ENCODE results near the gene KCNIP4. TPM values are rescaled to one million over a fixed set of nuclear protein-coding genes. Genes with fewer than 3 reads are reported as not detected.
A peak's percentile ranks its signal among the peaks of the same experiment; 100 is the strongest.

KCNIP4 gene
- total RNA-seq, 1 experiment from 2014 or later = 0.91 TPM

GRCh38 chr4:21710179-21710835 lies 238.3 kb downstream of the KCNIP4 start:
- BruUV-seq (replicated peaks) = no TSS peak
- Mint-ChIP-seq H3K36me3 (ENCODE audit: insufficient read depth, unreplicated experiment) (no peaks in the 10 kb centered on the region), H3K4me1 (ENCODE audit: insufficient read depth, unreplicated experiment) (no peaks in the 10 kb centered on the region), H3K9me3 (ENCODE audit: unreplicated experiment) (no peaks in the 10 kb centered on the region), H3K27me3 (ENCODE audit: insufficient read depth, unreplicated experiment) (no peaks in the 10 kb centered on the region), H3K27ac (ENCODE audit: low read depth, unreplicated experiment) (no peak overlapping the region), H3K4me3 (ENCODE audit: unreplicated experiment) (no peak overlapping the region)
- intact Hi-C loops (cut with micrococcal nuclease) = no loop called here
- no peak for TF ChIP-seq CTCF (IDR thresholded peaks at IDR 0.05; ENCODE audit: unreplicated experiment)
- no peak for DNase-seq (ENCODE audit: unreplicated experiment)
- CTCF ChIA-PET = no interaction called here
- POLR2A ChIA-PET = no interaction called here

- intact Hi-C loops (cut with micrococcal nuclease) = no loop called here
- BruUV-seq (replicated peaks) = no TSS peak
- CTCF ChIA-PET = no interaction called here
- Mint-ChIP-seq H3K27ac (ENCODE audit: low read depth, unreplicated experiment) (no peak overlapping the region), H3K9me3 (ENCODE audit: unreplicated experiment) (no peaks in the 10 kb centered on the region), H3K4me1 (ENCODE audit: insufficient read depth, unreplicated experiment) (no peaks in the 10 kb centered on the region), H3K27me3 (ENCODE audit: insufficient read depth, unreplicated experiment) (no peaks in the 10 kb centered on the region), H3K36me3 (ENCODE audit: insufficient read depth, unreplicated experiment) (no peaks in the 10 kb centered on the region), H3K4me3 (ENCODE audit: unreplicated experiment) (no peak overlapping the region)
- POLR2A ChIA-PET = no interaction called here
- no peak for TF ChIP-seq CTCF (IDR thresholded peaks at IDR 0.05; ENCODE audit: unreplicated experiment)
- no peak for DNase-seq (ENCODE audit: unreplicated experiment)
Measured at GRCh38 chr4:21709761-21710160, 238.8 kb downstream of the KCNIP4 start.

GRCh38 chr4:21709031-21709430 lies 239.5 kb downstream of the KCNIP4 start:
- TF ChIP-seq CTCF (IDR thresholded peaks at IDR 0.05; ENCODE audit: unreplicated experiment) = no peak
- DNase-seq (ENCODE audit: unreplicated experiment) = peak; percentile 38
- no peaks in the 10 kb centered on the region for H3K36me3 Mint-ChIP-seq (ENCODE audit: insufficient read depth, unreplicated experiment)
- intact Hi-C loops (cut with micrococcal nuclease) = no loop called here
- BruUV-seq (replicated peaks) = no TSS peak
- H3K4me1 Mint-ChIP-seq (ENCODE audit: insufficient read depth, unreplicated experiment) = no peaks in the 10 kb centered on the region
- H3K9me3 Mint-ChIP-seq (ENCODE audit: unreplicated experiment) = no peaks in the 10 kb centered on the region
- no peak overlapping the region for H3K4me3 Mint-ChIP-seq (ENCODE audit: unreplicated experiment)
- H3K27ac Mint-ChIP-seq (ENCODE audit: low read depth, unreplicated experiment) = no peak overlapping the region
- H3K27me3 Mint-ChIP-seq (ENCODE audit: insufficient read depth, unreplicated experiment) = no peaks in the 10 kb centered on the region
- CTCF ChIA-PET = no interaction called here
- POLR2A ChIA-PET = interaction anchor here (0.7 kb wide), 1 partner anchor 193 kb away, joined by 3 read pairs; no protein-coding TSS in a partner anchor

GRCh38 chr4:21699446-21699845 lies 249.1 kb downstream of the KCNIP4 start:
- CTCF ChIA-PET = interaction anchor here (0.5 to 0.8 kb wide), 2 partner anchors 24 to 67 kb away, joined by 3 to 4 read pairs; no protein-coding TSS in a partner anchor
- intact Hi-C loops (cut with micrococcal nuclease) = no loop called here
- H3K27ac Mint-ChIP-seq (ENCODE audit: low read depth, unreplicated experiment) = no peak overlapping the region
- no peaks in the 10 kb centered on the region for H3K9me3 Mint-ChIP-seq (ENCODE audit: unreplicated experiment)
- no peak for DNase-seq (ENCODE audit: unreplicated experiment)
- POLR2A ChIA-PET = no interaction called here
- peaks cover 5% of the 10 kb centered on the region for H3K4me1 Mint-ChIP-seq (ENCODE audit: insufficient read depth, unreplicated experiment)
- H3K27me3 Mint-ChIP-seq (ENCODE audit: insufficient read depth, unreplicated experiment) = peaks cover 14% of the 10 kb centered on the region
- H3K36me3 Mint-ChIP-seq (ENCODE audit: insufficient read depth, unreplicated experiment) = no peaks in the 10 kb centered on the region
- TF ChIP-seq CTCF (IDR thresholded peaks at IDR 0.05; ENCODE audit: unreplicated experiment) = no peak
- BruUV-seq (replicated peaks) = no TSS peak
- no peak overlapping the region for H3K4me3 Mint-ChIP-seq (ENCODE audit: unreplicated experiment)
